ENCODE measurements around the gene CD79A.

- TF ChIP-seq, protein P1, sequence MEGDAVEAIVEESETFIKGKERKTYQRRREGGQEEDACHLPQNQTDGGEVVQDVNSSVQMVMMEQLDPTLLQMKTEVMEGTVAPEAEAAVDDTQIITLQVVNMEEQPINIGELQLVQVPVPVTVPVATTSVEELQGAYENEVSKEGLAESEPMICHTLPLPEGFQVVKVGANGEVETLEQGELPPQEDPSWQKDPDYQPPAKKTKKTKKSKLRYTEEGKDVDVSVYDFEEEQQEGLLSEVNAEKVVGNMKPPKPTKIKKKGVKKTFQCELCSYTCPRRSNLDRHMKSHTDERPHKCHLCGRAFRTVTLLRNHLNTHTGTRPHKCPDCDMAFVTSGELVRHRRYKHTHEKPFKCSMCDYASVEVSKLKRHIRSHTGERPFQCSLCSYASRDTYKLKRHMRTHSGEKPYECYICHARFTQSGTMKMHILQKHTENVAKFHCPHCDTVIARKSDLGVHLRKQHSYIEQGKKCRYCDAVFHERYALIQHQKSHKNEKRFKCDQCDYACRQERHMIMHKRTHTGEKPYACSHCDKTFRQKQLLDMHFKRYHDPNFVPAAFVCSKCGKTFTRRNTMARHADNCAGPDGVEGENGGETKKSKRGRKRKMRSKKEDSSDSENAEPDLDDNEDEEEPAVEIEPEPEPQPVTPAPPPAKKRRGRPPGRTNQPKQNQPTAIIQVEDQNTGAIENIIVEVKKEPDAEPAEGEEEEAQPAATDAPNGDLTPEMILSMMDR (IDR thresholded peaks at IDR 0.05): no peak
- no peak for TF ChIP-seq POLR2A (IDR thresholded peaks at IDR 0.05)
Measured at GRCh38 chr19:41893899-41894298, 16.8 kb downstream of the CD79A start.

Measured in heart left ventricle (tissue), 13 donors.